IMR-90 (cell line): Measurements from ENCODE around the gene AHNAK.

ENCODE experiments used
- CTCF ChIP-seq: conservative IDR thresholded peaks from 2 replicates; pipeline ENCODE4 v1.5.1; 2012; ENCODE audit warnings: mild to moderate bottlenecking, low read depth, low read length, improper control_type of control experiment
- FOS ChIP-seq: fragments of 150-350 bp; IDR thresholded peaks from 2 replicates; pipeline ENCODE4 v1.6.1; 2016; ENCODE audit warnings: low read depth, low read length
- MAFK ChIP-seq: IDR thresholded peaks from 2 replicates; pipeline ENCODE4 v1.6.1; 2012; ENCODE audit warnings: low read depth, low read length, improper control_type of control experiment
- MAZ ChIP-seq: IDR thresholded peaks from 2 replicates; pipeline ENCODE4 v1.6.1; 2012; ENCODE audit warnings: low read depth, mild to moderate bottlenecking, low read length, improper control_type of control experiment, moderate library complexity, borderline replicate concordance
- POLR2A ChIP-seq: IDR thresholded peaks from 2 replicates; pipeline ENCODE4 v1.6.1; 2012; ENCODE audit warnings: mild to moderate bottlenecking, low read depth, low read length
- RAD21 ChIP-seq: IDR thresholded peaks from 2 replicates; pipeline ENCODE4 v1.6.1; 2012; ENCODE audit warnings: low read length, improper control_type of control experiment
- RFX5 ChIP-seq: IDR thresholded peaks from 2 replicates; pipeline ENCODE4 v1.8.0; 2012; ENCODE audit warnings: low read depth, mild to moderate bottlenecking, low read length, moderate library complexity
- SMC3 ChIP-seq: fragments of 150-350 bp; IDR thresholded peaks from 2 replicates; pipeline ENCODE4 v1.6.1; 2016; ENCODE audit warnings: low read depth, mild to moderate bottlenecking, antibody characterized with exemption, low read length, moderate library complexity
- TF ChIP-seq, protein P1 (sequence below): fragments of 150-350 bp; IDR thresholded peaks from 2 replicates; pipeline ENCODE4 v1.6.1; 2017; ENCODE audit warnings: mild to moderate bottlenecking, antibody characterized with exemption, low read length, low read depth

DNA sequence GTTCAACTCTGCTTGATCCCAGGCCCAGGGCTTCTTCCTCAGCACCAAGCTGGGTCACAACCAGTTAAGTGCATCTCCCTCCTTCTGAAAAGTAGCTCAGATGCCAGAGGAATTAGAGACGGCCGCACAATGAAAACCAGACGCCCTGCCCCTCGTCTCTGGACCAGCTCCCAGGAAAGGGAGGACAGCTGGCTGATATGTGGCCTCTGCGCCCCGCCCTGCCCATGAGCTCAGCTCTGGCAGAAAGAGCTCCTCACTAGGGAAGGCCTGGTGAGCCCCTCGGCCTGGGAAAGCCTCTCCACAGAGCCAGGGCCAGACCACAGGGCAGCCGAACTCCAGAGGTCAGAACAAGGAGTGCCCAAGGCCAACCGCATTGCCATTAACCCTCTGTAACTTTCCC lies 145.8 kb downstream of the AHNAK start:
- TF ChIP-seq CTCF (no peak), MAFK (no peak), RFX5 (no peak), POLR2A (no peak), FOS (no peak), RAD21 (no peak), SMC3 (no peak), MAZ (peak; percentile 51; the same call in 1 of the 2 replicates)
- TF ChIP-seq, protein P1, sequence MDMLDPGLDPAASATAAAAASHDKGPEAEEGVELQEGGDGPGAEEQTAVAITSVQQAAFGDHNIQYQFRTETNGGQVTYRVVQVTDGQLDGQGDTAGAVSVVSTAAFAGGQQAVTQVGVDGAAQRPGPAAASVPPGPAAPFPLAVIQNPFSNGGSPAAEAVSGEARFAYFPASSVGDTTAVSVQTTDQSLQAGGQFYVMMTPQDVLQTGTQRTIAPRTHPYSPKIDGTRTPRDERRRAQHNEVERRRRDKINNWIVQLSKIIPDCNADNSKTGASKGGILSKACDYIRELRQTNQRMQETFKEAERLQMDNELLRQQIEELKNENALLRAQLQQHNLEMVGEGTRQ: no peak
